ENCODE measurements around the gene UGT1A9.

The UGT1A9 gene

GRCh38 chr2:233764264-233764663 lies 92.6 kb downstream of the UGT1A9 start:
- no peak overlapping the region for H3K4me3 ChIP-seq (ENCODE audit: low read depth, low read length)
- no peaks in the 10 kb centered on the region for H3K36me3 ChIP-seq
- H3K9me3 ChIP-seq (ENCODE audit: severe bottlenecking): no peaks in the 10 kb centered on the region
- no peak overlapping the region for H3K27ac ChIP-seq
- DNase-seq: no peak
- H3K27me3 ChIP-seq (ENCODE audit: insufficient read depth, low read depth, severe bottlenecking): no peaks in the 10 kb centered on the region
- TF ChIP-seq CTCF (IDR thresholded peaks at IDR 0.05; ENCODE audit: low read depth, low read length): no peak

GRCh38 chr2:233764761-233765160 lies 93.1 kb downstream of the UGT1A9 start:
- H3K4me3 ChIP-seq (ENCODE audit: low read depth, low read length): no peak overlapping the region
- H3K27me3 ChIP-seq (ENCODE audit: insufficient read depth, low read depth, severe bottlenecking): no peaks in the 10 kb centered on the region

GRCh38 chr2:233766416-233766815 lies 94.7 kb downstream of the UGT1A9 start:
- DNase-seq: no peak
- H3K4me3 ChIP-seq (ENCODE audit: low read depth, low read length): no peak overlapping the region
- no peaks in the 10 kb centered on the region for H3K27me3 ChIP-seq (ENCODE audit: insufficient read depth, low read depth, severe bottlenecking)
- TF ChIP-seq CTCF (IDR thresholded peaks at IDR 0.05; ENCODE audit: low read depth, low read length): no peak
- no peaks in the 10 kb centered on the region for H3K36me3 ChIP-seq
- no peaks in the 10 kb centered on the region for H3K9me3 ChIP-seq (ENCODE audit: severe bottlenecking)
- H3K27ac ChIP-seq: no peak overlapping the region

More at GRCh38 chr2:233764761-233765160, 93.1 kb downstream of the UGT1A9 start:
- Histone ChIP-seq H3K36me3 (no peaks in the 10 kb centered on the region), H3K9me3 (ENCODE audit: severe bottlenecking) (no peaks in the 10 kb centered on the region), H3K27ac (no peak overlapping the region)
- TF ChIP-seq CTCF (IDR thresholded peaks at IDR 0.05; ENCODE audit: low read depth, low read length): no peak
- DNase-seq: no peak

- DNase-seq: no peak
- H3K9me3 ChIP-seq (ENCODE audit: severe bottlenecking): no peaks in the 10 kb centered on the region
Observed at GRCh38 chr2:233768076-233768475, 96.4 kb downstream of the UGT1A9 start.

GRCh38 chr2:233769260-233769659 lies 97.6 kb downstream of the UGT1A9 start:
- Histone ChIP-seq H3K27ac (no peak overlapping the region), H3K4me3 (ENCODE audit: low read depth, low read length) (no peak overlapping the region), H3K9me3 (ENCODE audit: severe bottlenecking) (no peaks in the 10 kb centered on the region), H3K27me3 (ENCODE audit: insufficient read depth, low read depth, severe bottlenecking) (no peaks in the 10 kb centered on the region), H3K36me3 (no peaks in the 10 kb centered on the region)
- DNase-seq: no peak
- no peak for TF ChIP-seq CTCF (IDR thresholded peaks at IDR 0.05; ENCODE audit: low read depth, low read length)

More at GRCh38 chr2:233768076-233768475, 96.4 kb downstream of the UGT1A9 start:
- H3K27me3 ChIP-seq (ENCODE audit: insufficient read depth, low read depth, severe bottlenecking): no peaks in the 10 kb centered on the region
- H3K27ac ChIP-seq: no peak overlapping the region
- no peaks in the 10 kb centered on the region for H3K36me3 ChIP-seq
- TF ChIP-seq CTCF (IDR thresholded peaks at IDR 0.05; ENCODE audit: low read depth, low read length): no peak
- H3K4me3 ChIP-seq (ENCODE audit: low read depth, low read length): no peak overlapping the region

GRCh38 chr2:233772153-233772552 lies 100.5 kb downstream of the UGT1A9 start:
- TF ChIP-seq CTCF (IDR thresholded peaks at IDR 0.05; ENCODE audit: low read depth, low read length): no peak
- no peaks in the 10 kb centered on the region for H3K36me3 ChIP-seq
- no peak overlapping the region for H3K4me3 ChIP-seq (ENCODE audit: low read depth, low read length)
- peaks cover 2% of the 10 kb centered on the region for H3K9me3 ChIP-seq (ENCODE audit: severe bottlenecking)
- no peak overlapping the region for H3K27ac ChIP-seq
- no peak for DNase-seq
- no peaks in the 10 kb centered on the region for H3K27me3 ChIP-seq (ENCODE audit: insufficient read depth, low read depth, severe bottlenecking)
